GM23248 (cell line): Measurements from ENCODE around the gene COX7A2.

ENCODE experiments used
- EZH2 ChIP-seq: fragments of 200-600 bp; sonication (generic); IDR thresholded peaks from 2 replicates; pipeline ENCODE4 v1.6.1; 2018; ENCODE audit warnings: antibody characterized with exemption, mild to moderate bottlenecking; ENCODE audit not compliant: insufficient read depth, poor library complexity, severe bottlenecking
- EZH2phosphoT487 ChIP-seq: fragments of 200-600 bp; sonication (generic); IDR thresholded peaks from 2 replicates; pipeline ENCODE4 v1.6.1; 2018; ENCODE audit warnings: antibody characterized with exemption, moderate library complexity, mild to moderate bottlenecking, low read depth; ENCODE audit not compliant: insufficient read depth

GRCh38 chr6:75246386-75246785, 2.8 kb upstream of the COX7A2 start:
- no peak for TF ChIP-seq EZH2phosphoT487
- no peak for TF ChIP-seq EZH2
